Activated CD4-positive, alpha-beta T cell treated with anti-CD3 and anti-CD28 coated beads for 24 hours (primary cell): ENCODE measurements around the gene CPA5.
"Not testable (repeated sequence)": the region's sequence is repeated elsewhere in the genome, so short reads cannot be mapped to it uniquely, and the experiment has no call there.

Experiments used
- DNase-seq, 2 donors: peaks; one replicate each; pipeline ENCODE4 v3.0.0-alpha.2; 2020; ENCODE audit warnings: low read depth in 2 of 2

CPA5 gene

GRCh38 chr7:130344271-130344866 lies at the start of gene CPA5:
TSS of gene CPA5 (plus strand) at chr7:130344816. CDS start at chr7:130346486, 1,670 bp downstream.
- DNase-seq, result no peak

DNA sequence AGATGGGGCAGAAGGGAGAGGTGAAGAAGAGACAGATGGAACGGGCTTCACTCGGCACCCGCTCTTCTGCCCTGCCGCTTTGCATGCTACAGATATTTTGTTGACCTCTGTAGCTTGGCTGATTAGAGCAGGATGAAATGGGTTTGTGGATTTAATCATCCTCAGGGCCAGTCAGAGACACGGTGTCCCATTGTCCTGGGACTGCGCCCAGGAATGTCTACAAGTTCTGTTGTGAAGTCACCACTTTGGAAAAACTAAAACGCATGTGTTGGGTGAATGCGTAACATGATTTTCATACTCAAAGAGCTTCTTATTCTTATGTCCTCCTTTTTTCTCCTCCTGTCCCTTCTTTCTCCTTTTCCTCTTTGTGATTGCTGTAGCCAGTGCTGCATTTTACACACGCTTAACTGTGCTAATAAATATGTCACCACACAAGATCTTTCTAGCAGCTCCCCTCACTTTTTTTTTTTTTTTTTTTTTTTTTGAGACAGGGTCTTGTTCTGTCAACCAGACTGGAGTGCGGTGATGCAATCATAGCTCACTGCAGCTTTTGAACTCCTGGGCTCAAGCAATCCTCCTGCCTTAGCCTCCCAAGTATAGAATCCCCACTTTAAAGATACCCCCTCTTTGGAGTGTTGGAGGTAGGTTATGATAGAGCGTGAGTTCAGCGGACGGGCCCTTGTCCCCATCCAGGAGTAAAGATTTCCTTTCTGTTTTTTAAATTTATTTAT lies 48.2 kb upstream of the CPA5 start:
- no peak for DNase-seq

GRCh38 chr7:130297628-130298543 lies 46.7 kb upstream of the CPA5 start:
- no peak for DNase-seq

- no peak for DNase-seq
These were observed 45.9 kb upstream of the CPA5 start for GRCh38 chr7:130298544-130299326.

- no peak for DNase-seq
These were observed 44.8 kb upstream of the CPA5 start for GRCh38 chr7:130299866-130300265.

GRCh38 chr7:130301501-130302020 lies 43.1 kb upstream of the CPA5 start:
- no peak for DNase-seq

DNA sequence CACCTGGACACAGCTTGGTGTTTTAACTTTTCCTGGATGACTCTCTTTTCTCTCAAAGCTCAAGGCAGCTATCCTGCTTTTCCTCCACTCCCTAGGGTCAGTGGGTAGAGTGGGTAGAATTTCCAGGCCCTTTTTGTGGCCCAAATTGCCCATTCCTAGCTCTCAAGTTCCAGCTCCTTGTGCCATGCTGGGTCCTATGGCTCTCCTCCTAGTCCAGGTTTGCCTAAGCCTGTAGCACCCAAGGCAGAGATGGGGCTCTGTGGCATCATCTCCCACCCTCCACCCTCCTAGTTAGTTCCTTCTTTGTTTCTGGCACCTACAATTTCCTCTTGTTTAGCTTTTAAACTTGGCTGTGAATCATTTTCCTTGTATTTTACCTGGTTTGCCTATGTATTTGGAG lies 42.0 kb upstream of the CPA5 start:
- DNase-seq, result no peak

DNA sequence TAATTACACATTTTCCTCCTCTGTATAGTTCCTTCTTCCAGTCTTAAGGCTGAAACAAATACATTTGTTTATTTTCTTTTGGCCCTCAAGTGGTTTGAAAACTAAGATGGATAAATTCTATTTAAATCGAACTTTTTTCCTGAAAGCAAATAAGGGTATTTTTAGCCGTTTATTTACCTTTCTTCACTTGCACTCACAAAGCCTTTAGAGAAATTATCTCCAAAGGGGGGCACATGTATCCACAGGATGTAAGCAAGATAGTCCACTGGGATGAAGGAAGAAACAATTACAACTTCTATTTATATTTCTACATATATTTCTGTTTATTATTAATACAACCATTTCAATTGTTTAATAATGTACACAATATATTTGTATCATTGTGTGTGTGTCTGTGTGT lies 41.5 kb upstream of the CPA5 start:
- no peak for DNase-seq

- no peak for DNase-seq
These were observed 41.1 kb upstream of the CPA5 start for GRCh38 chr7:130303551-130303950.

DNA sequence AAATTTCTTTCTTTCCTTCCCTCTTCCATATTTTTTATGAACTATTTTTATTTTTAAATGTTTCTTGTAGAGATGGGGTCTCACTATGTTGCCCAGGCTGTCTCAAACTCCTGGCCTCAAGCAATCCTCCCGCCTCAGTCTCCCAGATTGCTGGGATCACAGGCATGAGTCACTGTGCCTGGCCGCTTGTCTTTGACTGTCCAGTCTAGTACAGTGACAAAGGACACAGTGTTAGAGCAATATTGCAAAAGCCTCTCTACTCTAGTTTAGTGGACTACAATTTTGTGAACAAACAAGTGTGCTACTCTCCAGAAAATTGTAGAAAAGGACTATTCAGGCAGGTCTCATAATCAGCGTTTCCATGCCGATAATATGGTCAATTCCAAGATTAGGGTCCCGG lies 40.6 kb upstream of the CPA5 start:
- no peak for DNase-seq

DNA sequence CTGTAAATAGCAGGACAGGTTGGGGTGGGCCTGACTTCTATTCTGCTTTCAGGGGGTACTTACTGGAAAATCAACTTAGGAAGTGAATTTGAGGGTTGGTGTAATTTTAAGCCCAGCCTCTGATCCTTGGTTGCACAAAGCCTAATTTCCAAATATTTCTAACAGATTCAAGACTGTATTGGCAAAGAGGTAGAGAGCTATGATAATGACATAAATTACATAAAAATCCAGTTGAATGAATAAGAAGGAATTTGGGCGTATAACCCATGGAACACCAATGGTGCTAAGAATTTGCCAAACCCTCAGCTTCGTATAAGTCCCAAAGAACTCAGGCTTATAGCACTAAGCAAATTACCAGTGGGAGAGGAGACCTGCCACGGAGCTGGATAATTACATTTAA lies 39.7 kb upstream of the CPA5 start:
- DNase-seq, result no peak

DNA sequence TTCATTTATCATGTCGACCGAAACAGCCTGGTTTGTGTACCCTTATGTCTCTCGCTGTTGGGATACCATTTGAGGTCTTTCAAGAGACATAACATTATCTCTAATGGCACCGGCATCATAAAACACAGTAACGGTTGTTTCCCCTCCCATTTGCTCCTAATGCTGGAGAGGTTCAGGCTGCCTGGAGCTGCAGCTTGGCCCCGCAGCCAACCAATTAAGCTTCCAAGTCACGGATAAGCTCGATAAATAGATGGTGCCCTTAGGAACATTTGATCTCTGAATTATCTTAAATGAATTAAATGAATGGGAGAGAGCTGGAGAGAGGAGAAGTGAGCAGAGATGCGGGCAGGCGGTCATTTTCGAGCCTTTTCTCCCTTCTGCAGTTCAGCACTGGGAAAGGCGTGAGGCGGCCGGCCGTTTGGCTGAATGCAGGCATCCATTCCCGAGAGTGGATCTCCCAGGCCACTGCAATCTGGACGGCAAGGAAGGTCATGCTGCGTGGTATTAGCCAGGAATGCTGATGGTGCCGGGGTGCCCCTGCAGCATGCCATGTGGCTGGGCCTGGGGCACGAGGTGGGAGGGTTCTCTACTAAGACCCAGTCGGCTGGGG lies 39.1 kb upstream of the CPA5 start:
- DNase-seq, result no peak

- DNase-seq, result no peak
These were observed 34.6 kb upstream of the CPA5 start for GRCh38 chr7:130309986-130310385.

DNA sequence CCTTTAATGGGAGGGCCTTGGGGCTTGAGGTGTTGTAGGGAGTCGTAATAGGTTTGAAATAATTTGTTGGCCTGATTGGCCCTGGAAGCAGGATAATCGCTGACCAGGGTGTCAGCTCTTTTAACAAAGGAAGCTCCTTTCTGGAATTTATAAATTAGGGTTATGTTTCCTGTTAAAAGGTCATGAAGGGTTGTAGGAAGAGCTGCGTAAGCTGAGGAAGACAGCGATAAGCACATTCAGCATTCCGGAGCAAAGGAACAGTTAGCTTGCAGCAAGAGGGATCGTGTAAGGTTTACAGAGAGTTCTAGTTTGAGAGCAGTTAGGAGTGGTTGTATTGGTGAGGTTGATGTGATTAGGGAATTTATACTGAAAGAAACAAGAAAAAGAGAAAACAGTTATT lies 30.3 kb upstream of the CPA5 start:
- no peak for DNase-seq

DNA sequence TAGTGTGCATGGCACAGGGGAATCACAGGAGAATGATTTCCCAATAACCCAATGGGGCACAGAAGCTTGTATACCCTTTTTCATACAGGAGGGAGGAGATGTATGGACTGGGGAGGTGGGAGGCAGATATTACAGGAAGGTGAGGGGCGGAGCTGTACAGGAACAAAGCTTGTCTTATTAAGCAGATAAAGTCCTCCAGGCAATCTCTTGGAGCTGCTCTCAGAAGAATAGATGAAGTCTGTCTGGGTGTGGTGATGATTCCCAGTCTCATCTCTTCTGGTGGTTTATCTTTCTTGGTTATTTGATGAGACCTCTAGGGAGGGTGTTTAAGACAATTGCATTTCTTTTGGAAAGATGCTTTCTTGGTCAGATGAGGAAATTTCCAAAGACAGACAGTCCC lies 25.1 kb upstream of the CPA5 start:
- no peak for DNase-seq

DNA sequence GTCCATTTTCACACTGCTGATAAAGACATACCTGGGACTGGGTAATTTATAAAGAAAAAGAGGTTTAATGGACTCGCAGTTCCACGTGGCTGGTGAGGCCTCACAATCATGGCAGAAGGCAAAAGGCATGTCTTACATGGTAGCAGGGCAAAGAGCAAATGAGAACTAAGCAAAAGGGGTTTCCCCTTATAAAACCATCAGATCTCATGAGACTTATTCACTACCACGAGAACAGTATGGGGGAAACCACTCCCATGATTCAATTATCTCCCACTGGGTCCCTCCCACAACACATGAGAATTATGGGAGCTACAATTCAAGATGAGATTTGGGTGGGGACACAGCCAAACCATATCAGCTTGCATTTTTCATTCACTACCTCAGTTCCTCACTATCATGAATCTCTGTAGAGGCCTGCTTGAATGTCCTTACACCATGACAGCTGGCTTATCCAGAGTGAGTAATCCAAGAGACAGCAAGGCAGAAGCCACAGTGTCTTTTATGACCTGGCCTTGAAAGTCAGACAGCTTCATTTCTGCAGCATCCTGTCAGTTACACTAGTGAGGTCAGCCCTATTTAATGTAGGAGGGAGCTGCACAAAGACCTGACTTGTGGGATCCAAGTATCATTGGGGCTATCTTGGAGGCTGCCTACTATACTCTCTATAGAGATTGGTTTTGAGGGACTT lies 22.9 kb upstream of the CPA5 start:
- DNase-seq, result not testable (repeated sequence)

DNA sequence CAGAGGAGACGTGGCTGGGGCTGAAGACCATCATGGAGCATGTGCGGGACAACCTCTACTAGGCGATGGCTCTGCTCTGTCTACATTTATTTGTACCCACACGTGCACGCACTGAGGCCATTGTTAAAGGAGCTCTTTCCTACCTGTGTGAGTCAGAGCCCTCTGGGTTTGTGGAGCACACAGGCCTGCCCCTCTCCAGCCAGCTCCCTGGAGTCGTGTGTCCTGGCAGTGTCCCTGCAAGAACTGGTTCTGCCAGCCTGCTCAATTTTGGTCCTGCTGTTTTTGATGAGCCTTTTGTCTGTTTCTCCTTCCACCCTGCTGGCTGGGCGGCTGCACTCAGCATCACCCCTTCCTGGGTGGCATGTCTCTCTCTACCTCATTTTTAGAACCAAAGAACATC lies 22.0 kb upstream of the CPA5 start:
- no peak for DNase-seq

DNA sequence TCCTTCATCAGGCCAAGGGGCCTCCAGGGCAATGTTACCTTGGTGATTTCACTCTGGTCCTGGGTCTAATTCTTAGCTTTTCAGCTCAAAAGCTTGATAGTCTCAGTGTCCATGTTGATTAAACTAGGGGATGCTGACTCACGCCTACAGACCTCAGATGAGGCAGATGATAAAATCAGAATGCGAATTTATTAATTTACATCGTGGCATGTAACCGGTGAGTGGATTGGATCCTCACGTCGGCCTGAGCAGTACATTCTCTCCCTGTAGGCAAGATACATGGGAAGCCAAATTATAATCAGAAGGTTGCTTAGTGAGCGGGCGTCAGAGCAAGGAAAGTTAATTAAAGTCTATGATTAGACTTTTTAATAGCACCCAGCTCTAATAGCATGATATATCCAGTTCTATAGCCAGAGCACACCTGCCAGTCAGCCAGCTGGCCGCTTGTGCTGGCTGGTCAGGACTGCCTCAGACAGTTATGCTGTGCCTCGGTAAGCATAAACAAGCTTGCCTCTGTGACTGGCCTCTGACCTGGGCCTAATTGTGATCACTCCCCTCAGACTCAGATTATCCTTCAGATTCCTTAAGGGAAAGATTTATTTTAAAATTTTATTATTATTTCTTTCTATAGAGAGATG lies 20.2 kb upstream of the CPA5 start:
- no peak for DNase-seq

- DNase-seq, result no peak
These were observed 14.9 kb upstream of the CPA5 start for GRCh38 chr7:130329681-130330080.
